Amygdala (tissue), 56 donors: ENCODE results near the gene TYMP.

ENCODE experiments used
- DNase-seq, 56 donors: peaks; one replicate each; lab custom pipeline; 2025; lab: John Stamatoyannopoulos, UW

TYMP gene

GRCh38 chr22:50563413-50564160 is 33.8 kb upstream of the TYMP start:
- peak in 6 of 56 donors; percentile 15 to 49 (median 20) for DNase-seq

DNA sequence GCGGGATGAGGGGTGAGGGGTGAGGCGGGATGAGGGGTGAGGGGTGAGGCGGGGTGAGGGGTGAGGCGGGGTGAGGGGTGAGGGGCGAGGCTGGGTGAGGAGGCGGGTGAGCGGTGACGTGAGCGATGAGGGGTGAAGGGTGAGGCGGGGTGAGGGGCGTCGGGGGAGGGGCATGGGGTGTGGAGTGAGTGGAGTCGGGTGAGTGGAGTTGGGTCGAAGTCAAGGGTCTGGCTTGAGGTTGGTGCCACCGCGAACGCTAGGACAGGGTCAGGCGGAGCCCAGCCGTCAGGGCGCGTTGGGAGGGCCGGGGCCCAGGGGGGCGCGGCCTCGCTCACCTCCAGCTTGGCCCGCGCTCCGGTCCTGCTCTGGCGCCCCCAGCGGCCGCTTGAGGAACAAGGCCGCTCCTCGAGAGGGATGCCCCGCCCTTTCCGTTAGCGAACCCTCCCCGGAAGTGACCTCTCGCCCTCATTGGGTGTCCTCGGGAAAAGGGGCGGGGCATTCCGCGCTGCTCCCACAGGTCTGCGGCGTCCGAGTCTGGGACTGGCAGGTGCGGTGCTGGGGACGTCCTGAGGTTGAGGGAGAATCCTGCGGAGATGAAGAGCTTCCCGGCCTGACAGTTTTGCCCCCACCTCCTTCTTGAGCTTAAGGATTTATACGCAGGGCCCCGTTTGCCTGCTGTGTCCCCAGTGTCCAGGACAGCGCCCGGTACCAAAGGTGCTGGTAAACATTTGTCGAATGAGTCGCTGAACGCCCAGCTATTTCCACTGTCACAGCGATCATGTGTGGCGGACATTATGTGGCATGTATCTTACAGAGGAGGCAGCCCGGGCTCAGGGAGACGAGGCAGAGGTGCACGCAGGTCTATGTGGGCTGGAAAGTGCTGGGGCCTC is 33.0 kb upstream of the TYMP start, which contains the start of gene SYCE3:
Gene SYCE3, minus strand, starts transcription at position 397 of the 890 bp plus-strand sequence. CDS start 6,514 bp downstream, outside the sequence.
- peak; percentile 36 to 97 (median 88) for DNase-seq

DNA sequence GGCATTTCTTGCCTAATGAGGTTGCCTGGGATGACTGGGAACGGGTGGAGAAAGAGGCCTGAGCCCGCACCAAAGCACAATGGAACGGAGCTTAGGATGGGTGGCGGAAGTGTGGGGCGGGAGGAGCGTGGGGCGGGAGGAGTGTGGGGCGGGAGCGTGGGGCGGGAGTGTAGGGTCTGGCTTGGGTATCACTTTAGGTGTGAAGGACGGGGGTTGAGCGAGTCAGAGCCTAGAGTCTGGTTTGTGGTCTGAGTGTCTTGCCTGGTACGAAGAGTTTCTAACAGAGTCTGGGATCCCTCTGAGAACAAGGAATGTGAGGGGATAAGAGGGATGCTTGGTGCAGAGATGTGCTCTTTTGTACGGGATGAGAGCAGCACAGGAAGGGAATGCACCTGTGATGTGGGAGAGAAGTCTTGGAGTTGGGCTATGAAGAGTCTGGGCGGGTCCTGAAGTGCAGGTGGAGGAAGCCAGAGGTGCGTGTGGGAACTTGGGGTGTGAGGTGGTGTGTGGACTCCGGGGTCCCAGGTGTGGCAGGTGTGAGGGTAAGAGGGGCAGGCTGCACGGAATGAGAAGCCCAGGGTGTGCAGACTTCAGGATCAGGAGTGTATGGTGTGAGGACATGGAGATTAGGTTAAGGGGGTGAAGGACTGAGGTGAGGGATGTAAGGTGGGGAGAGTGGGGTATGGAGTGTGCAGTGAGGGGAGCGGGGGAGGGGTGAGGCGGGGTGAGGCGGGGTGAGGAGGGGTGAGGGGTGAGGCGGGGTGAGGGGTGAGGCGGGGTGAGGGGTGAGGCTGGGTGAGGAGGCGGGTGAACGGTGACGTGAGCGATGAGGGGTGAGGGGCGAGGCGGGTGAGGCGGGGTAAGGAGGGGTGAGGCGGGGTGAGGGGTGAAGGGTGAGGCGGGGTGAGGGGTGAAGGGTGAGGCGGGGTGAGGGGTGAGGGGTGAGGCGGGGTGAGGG is 31.9 kb upstream of the TYMP start:
- no peak for DNase-seq

- DNase-seq: no peak
These were observed 30.2 kb upstream of the TYMP start for GRCh38 chr22:50560034-50560433.

DNA sequence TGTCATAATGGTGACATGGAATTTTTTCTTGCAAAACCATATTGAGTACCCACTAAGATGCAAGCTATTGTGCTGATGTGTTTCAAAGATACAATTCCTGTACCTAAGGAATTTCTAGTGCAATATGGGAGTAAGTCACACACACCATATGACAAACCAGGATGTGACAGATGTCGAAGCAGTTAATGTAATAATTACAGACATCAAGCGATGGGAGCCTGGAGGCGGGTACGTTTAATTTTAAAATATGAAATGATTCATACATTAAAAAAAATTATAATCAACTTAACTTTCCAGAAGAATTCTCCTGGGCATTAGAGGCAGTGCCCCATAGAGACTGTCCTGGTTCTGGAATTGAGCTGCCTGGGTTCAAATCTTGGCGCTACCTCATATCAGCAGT is 26.9 kb upstream of the TYMP start:
- peak in 1 of 56 donors; percentile 12 for DNase-seq

DNA sequence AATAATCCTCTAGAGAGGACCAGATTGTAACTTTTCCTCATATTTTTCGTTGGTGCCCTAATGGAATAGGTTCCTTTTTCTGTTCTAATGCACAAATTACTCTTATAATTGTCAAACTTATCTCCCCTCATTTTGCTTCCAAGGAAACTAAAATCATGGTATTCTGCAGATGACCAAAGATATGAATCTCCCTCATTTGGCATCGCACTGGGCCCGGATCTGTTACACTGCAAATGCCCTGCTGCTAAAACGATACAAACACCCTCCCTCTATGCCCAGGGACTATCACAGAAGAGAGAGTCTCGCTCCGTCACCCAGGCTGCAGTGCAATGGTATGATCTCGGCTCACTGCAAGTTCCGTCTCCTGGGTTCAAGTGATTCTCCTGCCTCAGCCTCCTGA is 23.5 kb upstream of the TYMP start:
- no peak for DNase-seq

- no peak for DNase-seq
These were observed 21.4 kb upstream of the TYMP start for GRCh38 chr22:50551160-50551752.

GRCh38 chr22:50550395-50550794 is 20.6 kb upstream of the TYMP start:
- no peak for DNase-seq

- DNase-seq: no peak
These were observed 19.3 kb upstream of the TYMP start for GRCh38 chr22:50548921-50549790.

GRCh38 chr22:50548040-50548920 is 18.5 kb upstream of the TYMP start:
- no peak for DNase-seq

DNA sequence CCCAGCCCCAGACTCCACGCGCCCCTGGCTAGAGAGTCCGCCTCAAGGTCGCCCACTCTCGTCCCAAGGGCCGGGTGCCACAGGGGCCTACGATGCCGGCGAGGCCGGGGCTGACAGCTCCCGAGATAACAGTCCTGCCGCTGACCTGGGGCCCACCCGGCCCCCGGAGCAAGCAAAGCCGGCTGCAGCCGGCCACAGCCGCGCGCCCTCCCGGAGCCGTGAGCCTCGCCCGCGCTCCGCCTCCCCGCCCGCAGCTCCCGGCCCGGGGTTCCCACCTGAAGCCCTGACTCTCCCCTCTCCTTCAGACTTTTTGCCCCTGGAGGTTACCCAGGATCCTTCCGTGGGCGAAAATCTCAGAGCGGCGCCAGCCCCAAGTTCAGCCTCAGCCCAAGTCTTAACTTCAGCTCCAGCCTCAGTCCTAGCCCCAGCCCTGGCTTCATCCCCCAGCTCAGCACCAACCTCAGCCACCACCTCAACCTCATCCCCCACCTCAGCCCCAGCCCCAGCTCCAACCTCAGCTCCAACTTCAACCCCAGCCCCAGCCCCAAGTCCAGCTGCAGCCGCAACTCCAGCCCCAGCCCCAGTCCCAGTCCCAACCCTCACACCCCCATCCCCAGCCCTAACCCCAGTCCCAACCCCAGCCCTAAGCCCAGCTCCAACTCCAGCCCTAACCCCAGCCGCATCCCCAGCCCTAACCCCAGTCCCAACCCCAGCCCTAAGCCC is 17.6 kb upstream of the TYMP start:
- no peak for DNase-seq

DNA sequence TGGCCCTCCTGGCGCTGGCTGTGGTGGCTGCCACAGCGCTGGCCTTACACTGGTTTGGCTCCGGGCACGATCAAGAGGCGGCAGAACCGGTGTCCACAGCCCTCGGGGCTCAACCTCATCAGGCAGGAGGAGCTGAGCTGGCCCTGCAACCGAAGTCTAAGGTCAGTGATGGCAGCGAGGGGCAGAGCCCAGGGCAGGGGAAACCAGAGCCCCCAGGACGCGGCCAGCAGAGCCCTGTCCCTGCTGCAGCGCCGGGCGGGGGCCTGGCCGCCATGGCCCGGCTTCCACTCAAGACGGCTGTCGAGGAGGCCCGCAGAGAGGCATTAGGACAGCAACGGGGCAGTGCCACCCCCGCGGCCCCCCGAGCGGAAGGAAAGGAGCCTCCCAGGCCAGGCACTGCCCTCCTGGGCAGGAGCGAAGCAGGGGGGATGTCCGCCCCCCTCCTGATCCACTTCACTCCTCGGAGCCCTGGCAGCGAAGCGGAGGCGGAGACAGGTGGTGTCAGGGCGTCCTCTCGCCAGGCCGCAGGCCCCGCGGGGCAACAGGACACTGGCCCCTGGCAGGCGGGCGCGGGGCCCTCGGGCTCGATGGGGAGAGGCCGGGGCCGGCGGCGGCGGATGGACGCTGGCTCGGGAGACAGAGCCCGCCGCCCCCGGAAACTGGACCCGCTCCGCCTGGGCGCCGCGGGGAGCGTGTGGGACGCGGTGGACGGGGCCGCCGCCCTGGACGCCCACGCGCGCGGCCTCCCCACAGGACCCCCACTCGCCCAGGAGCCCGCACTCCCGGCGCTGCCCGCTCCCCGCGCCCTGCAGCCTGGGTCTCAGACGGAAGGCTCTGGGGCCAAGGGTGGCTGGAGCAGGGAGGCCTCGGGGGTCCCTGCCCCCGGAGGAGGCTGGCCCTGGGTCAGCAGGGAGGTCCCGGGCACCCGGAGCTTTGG is 16.8 kb upstream of the TYMP start:
- no peak for DNase-seq

DNA sequence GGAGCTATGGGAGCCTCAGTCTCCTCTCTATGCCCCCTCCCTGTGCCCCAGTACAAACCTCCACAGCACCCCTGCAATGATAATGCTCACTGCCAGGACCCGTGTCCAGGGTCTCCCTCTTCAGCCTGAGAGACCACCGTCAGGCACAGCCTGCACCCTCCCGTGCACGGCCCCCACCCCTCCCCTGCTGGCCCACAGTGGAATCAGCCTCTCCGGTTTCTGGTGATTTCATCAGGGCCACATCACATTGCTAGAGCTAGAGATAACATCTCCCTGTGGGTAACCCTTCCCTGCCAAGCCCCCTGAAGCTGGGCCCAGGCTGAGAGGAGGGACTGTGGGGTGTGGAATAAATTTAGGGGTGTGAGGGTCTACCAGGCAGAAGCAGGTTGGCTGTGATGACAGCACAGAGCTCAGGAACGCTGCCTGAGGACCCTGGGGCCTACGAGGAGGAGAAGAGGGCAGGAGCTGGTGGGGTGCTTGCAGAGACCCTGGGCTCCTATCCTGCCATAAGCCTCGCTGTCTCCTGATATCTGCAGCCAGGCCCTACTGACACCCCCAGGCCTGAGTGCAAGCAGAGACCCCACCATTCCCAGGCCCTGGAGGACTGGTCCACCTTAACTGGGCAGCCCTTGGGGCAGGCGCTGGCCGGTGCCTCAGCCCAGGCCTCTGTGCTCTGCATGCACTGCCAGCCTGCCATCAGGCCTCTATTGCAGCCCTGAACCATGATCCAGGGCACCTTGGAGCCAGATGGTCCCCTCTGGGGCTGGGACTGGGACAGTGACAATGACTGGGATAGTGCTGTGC is 15.9 kb upstream of the TYMP start, which contains the start of gene KLHDC7B:
Gene KLHDC7B, plus strand, starts transcription at position 378 of the 804 bp plus-strand sequence. Its CDS starts 345 bp downstream, at position 723.
- no peak for DNase-seq

DNA sequence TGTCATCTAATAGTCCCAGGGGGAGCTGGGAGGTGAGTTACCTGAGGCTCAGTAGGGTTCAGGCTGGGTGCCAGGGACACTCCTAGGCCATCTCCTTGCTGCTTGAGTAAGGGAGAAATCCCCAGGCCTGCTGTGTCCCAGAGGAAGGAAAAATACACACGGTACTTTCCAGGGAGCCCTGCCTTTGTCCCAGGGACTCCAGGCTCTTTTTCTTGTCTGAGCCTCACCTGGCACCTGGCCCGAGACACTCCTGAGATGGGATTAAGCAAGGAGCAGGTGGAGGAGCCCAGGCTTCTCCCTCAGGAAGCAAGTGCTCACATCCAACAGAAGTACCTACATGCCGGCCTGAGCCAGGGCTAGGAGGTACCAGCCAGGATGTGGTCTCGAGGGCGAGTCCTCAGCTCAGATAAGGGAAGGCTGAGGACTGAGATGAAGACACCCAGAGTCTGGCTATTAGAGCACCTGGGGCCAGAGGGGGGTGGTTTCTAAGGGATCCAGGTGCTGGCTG is 15.0 kb upstream of the TYMP start:
- no peak for DNase-seq
